Sigmoid colon (tissue), 7 donors: ENCODE measurements around the gene MICAL1. TPM values are rescaled to one million over a fixed set of nuclear protein-coding genes. Genes with fewer than 3 reads are reported as not detected.

ENCODE experiments used
- DNase-seq: peaks from one replicate; pipeline ENCODE4 v3.0.0-alpha.2; 2019
- H3K27ac ChIP-seq, 4 donors: fragments of 200-600 bp; sonication (generic); one replicate each; pipeline ENCODE4 v1.5.1; 2016 to 2019; ENCODE audit warnings: mild to moderate bottlenecking in 1 of 4
- H3K27me3 ChIP-seq, 3 donors: fragments of 200-600 bp; sonication (generic); one replicate each; pipeline ENCODE4 v1.5.1; 2019; ENCODE audit warnings: mild to moderate bottlenecking in 1 of 3
- H3K36me3 ChIP-seq, 4 donors: fragments of 200-600 bp; sonication (generic); one replicate each; pipeline ENCODE4 v1.5.1; 2016 to 2019
- H3K4me1 ChIP-seq, 4 donors: fragments of 200-600 bp; sonication (generic); one replicate each; pipeline ENCODE4 v1.5.1; 2017 to 2019
- H3K4me3 ChIP-seq, 4 donors: fragments of 200-600 bp; sonication (generic); one replicate each; pipeline ENCODE4 v1.5.1; 2017 to 2019; ENCODE audit warnings: mild to moderate bottlenecking in 2 of 4, moderate library complexity in 1 of 4
- H3K9me3 ChIP-seq, 4 donors: fragments of 200-600 bp in 3 of 4; sonication (generic) in 3 of 4; one replicate each; pipeline versions ENCODE4 v1.5.1 to v1.6.1; 2013 to 2019
- EP300 ChIP-seq, 4 donors: sonication (generic); formaldehyde crosslinking; IDR thresholded peaks; one replicate each; pipeline ENCODE4 v1.6.1; 2017; ENCODE audit warnings: antibody characterized with exemption in 4 of 4
- POLR2A ChIP-seq, 2 donors: fragments of 450-650 bp; IDR thresholded peaks; one replicate each; pipeline ENCODE4 v1.6.1; 2016; ENCODE audit warnings: antibody characterized with exemption in 2 of 2, mild to moderate bottlenecking in 2 of 2, moderate library complexity in 2 of 2
- POLR2AphosphoS5 ChIP-seq, 4 donors: sonication (generic); formaldehyde crosslinking; IDR thresholded peaks; one replicate each; pipeline ENCODE4 v1.6.1; 2017; ENCODE audit warnings: antibody characterized with exemption in 4 of 4
- WGBS, 2 donors: extraction: QIAGEN DNeasy Blood & Tissue Kit; methylation state at CpG; one replicate each; pipeline ENCODE4 v1.1.7; 2013; 5-methylcytosine and 5-hydroxymethylcytosine counted together
- intact Hi-C: fragments of 100-400 bp; cut with DNase I; formaldehyde crosslinking; loops from one replicate; pipeline ENCODE4 v1.15.1; 2023
- polyA plus RNA-seq, 3 donors: library from polyadenylated mRNA; stranded (reverse); fragments of 200-250 nt; gene quantifications; one replicate each; pipeline ENCODE4 v1.2.3, GENCODE V29; 2013
- total RNA-seq, 4 donors: library from RNA; depleted of rRNA; stranded (reverse); fragments of >200 nt; gene quantifications; one replicate each; pipeline ENCODE4 v1.1.0, GENCODE V29; 2016
- TF ChIP-seq, protein P1 (sequence below), 4 experiments: fragments of 450-650 bp in 3 of 4; fragments of 200-600 bp in 1 of 4; IDR thresholded peaks; one replicate each; pipeline ENCODE4 v1.5.1; 2016 to 2019; ENCODE audit warnings: antibody characterized with exemption in 4 of 4, mild to moderate bottlenecking in 3 of 4, moderate library complexity in 2 of 4
- donor health status: healthy with polysubstance abuse.
- donor health status: Bipolar disorder and iron deficiency.
- donor health status: healthy.

Gene MICAL1
- total and polyA plus RNA-seq, 7 donors = 7.8 to 71.3 (median 14.8) TPM

DNA sequence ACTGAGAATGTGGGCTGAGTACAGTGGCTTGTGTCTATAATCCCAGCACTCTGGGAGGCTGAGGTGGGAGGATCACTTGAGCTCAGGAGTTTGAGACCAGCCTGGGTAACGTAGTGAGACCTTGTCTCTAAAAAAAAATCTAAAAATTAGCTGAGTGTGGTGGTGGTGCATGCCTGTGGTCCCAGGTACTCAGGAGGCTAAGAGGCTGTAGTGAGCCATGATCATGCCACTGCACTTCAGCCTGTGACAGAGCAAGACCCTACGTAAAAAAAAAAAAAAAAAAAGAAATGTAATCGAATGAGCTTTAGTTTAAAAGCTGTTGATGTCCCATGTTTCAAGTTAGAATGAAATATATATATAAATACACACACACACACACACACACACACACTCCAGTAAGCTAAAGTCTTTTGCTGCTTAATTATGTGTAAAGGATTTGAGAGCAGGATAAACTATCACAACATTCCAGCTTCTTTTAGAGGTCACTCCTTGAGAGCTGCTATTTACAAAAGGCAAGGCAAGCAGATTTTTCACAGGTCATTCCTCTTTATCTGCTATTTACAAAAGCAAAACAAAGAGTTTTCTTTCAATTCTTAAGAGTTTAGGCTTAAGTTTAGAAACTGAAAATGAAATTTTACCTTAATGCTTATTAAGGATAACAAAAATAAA is 4.7 kb upstream of the MICAL1 start:
- peaks cover 0 to 16% (median 9%) of the 10 kb centered on the region in 4 donors for H3K4me1 ChIP-seq
- no peak overlapping the region for H3K4me3 ChIP-seq
- DNase-seq = no peak
- no peaks in the 10 kb centered on the region for H3K27me3 ChIP-seq
- 80 to 82% methylated on average over 3 of the region's 3 CpGs for WGBS, 2 donors
- H3K9me3 ChIP-seq = no peaks in the 10 kb centered on the region
- H3K27ac ChIP-seq = no peak overlapping the region
- TF ChIP-seq EP300 (IDR thresholded peaks at IDR 0.05) (no peak), POLR2AphosphoS5 (IDR thresholded peaks at IDR 0.05) (no peak), POLR2A (IDR thresholded peaks at IDR 0.05) (no peak)
- TF ChIP-seq, protein P1, sequence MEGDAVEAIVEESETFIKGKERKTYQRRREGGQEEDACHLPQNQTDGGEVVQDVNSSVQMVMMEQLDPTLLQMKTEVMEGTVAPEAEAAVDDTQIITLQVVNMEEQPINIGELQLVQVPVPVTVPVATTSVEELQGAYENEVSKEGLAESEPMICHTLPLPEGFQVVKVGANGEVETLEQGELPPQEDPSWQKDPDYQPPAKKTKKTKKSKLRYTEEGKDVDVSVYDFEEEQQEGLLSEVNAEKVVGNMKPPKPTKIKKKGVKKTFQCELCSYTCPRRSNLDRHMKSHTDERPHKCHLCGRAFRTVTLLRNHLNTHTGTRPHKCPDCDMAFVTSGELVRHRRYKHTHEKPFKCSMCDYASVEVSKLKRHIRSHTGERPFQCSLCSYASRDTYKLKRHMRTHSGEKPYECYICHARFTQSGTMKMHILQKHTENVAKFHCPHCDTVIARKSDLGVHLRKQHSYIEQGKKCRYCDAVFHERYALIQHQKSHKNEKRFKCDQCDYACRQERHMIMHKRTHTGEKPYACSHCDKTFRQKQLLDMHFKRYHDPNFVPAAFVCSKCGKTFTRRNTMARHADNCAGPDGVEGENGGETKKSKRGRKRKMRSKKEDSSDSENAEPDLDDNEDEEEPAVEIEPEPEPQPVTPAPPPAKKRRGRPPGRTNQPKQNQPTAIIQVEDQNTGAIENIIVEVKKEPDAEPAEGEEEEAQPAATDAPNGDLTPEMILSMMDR (IDR thresholded peaks at IDR 0.05) = no peak
- intact Hi-C loops = no loop called here
- peaks cover 0 to 41% (median 5%) of the 10 kb centered on the region in 4 donors for H3K36me3 ChIP-seq

DNA sequence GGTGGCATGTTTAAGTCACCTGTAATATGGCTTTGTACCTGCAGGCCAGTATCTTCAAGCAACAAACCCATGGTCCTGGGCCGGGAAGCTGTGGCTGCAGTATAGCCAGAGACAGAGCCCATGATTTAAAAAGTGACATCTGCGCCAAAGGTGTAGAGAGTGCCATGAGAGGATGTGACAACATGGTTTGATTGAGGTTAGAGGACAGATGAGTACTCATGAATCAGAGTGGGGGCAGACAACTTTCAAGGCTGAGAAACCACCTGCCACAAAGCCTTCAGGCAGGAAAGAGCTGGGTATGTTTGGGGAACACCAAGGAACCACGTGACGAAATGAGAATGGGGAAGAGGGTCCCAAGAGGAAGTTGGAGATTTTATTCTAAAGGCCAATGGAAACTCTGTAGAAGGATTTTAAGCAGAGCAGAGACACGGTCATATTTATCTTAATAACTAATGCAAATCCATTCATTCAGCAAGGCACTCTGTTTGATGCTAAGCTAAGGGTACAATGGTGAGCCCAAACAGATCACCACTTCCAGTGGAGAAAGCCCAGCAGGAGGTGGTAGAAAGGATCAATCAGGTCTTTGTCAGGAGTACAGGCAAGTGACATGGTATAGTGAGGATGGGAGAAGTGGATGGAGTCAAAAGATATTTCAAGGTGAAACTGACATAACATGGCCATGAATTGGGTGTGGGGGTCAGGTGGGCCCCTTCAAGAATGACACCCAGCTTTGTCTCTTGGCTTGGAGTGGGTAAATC is 3.4 kb upstream of the MICAL1 start:
- H3K4me3 ChIP-seq = no peak overlapping the region
- intact Hi-C loops = no loop called here
- H3K27me3 ChIP-seq = no peaks in the 10 kb centered on the region
- no peaks in the 10 kb centered on the region for H3K9me3 ChIP-seq
- DNase-seq = peak; percentile 37
- peaks cover 0 to 29% (median 21%) of the 10 kb centered on the region in 4 donors for H3K4me1 ChIP-seq
- H3K27ac ChIP-seq = no peak overlapping the region
- 50 to 84% methylated on average over 5 of the region's 5 CpGs for WGBS, 2 donors
- peaks cover 0 to 27% (median 2%) of the 10 kb centered on the region in 4 donors for H3K36me3 ChIP-seq
- TF ChIP-seq, protein P1 (IDR thresholded peaks at IDR 0.05) = no peak
- TF ChIP-seq POLR2A (IDR thresholded peaks at IDR 0.05) = no peak
- no peak for TF ChIP-seq EP300 (IDR thresholded peaks at IDR 0.05)
- TF ChIP-seq POLR2AphosphoS5 (IDR thresholded peaks at IDR 0.05) = no peak

DNA sequence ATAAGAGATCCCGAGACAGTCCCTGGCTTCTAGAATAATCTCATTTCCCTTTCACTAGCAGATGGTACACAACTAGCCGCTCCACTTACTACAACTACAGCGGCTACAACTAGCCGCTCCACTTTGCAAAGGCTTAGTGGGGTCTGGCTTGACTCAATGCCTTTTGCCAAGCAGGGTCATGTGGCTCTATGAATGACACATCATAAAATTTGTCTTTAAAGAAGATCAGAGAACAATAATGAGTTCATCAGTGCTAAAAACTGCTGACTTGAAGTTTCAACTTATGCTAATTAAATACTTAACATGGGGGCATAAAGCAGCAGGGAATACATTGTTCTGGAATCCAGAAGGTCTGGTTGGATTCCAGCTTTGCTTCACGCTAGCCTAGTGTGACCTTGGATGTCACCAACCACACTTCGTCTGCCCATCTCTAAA is 2.0 kb upstream of the MICAL1 start:
- H3K36me3 ChIP-seq = peaks cover 0 to 19% (median 2%) of the 10 kb centered on the region in 4 donors
- no peaks in the 10 kb centered on the region for H3K9me3 ChIP-seq
- 68 to 82% methylated on average over 6 of the region's 6 CpGs for WGBS, 2 donors
- H3K4me1 ChIP-seq = peaks cover 0 to 32% (median 22%) of the 10 kb centered on the region in 4 donors
- peak overlapping the region in 1 of 4 donors; percentile 12 for H3K27ac ChIP-seq
- no peak overlapping the region for H3K4me3 ChIP-seq
- TF ChIP-seq EP300 (IDR thresholded peaks at IDR 0.05) (no peak), POLR2A (IDR thresholded peaks at IDR 0.05) (no peak), POLR2AphosphoS5 (IDR thresholded peaks at IDR 0.05) (no peak)
- TF ChIP-seq, protein P1 (IDR thresholded peaks at IDR 0.05) = no peak
- DNase-seq = no peak
- intact Hi-C loops = no loop called here
- no peaks in the 10 kb centered on the region for H3K27me3 ChIP-seq

DNA sequence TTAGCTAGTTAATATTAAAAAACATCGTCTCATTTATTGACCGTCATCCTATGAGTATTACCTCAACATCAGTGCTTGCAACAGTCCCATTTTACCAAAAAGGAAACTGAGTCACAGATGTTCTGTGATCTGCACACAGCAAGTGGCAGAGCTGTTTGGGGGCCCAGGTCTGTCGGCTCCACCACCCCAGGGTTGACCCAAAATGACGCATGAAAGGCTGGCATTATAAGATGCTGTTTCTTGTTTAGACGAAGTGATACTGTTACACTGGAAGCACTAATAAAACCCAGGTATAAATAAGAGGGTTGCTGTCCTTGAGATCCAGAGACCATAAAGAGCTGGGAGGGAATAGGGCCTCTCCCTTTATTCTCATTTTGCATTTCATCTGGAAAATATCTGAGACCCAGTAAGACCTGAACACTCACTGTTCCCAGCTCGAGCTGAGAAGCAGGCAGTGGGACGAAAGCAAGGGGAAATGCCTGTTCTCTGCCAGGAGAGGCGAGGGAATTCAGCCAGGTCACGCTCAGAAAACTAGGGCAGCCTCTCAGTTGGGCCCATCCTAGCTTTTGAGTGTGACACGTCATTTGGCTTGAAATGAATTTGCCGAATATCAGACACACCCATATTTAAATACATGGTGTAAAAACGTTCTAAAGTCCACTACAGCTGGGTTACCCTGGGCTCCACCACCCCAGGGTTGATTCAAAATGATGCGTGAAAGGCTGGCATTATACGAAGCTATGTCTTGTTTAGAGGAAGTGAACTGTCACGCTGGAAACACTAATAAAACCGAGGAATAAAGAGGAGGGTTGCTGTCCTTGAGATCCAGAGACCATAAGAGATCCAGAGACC is 1.4 kb upstream of the MICAL1 start:
- peak overlapping the region in 2 of 4 donors; percentile 76 for H3K4me3 ChIP-seq
- WGBS, 2 donors = 16 to 51% methylated on average over 16 of the region's 16 CpGs
- DNase-seq = peak; percentile 82

More for the DNA sequence above, 1.4 kb upstream of the MICAL1 start:
- TF ChIP-seq, protein P1 (IDR thresholded peaks at IDR 0.05) = no peak
- peak in 1 of 2 donors; percentile 33 for TF ChIP-seq POLR2A (IDR thresholded peaks at IDR 0.05)
- TF ChIP-seq POLR2AphosphoS5 (IDR thresholded peaks at IDR 0.05) = peak in 2 of 4 donors; percentile 13 to 30
- TF ChIP-seq EP300 (IDR thresholded peaks at IDR 0.05) = no peak
- no peaks in the 10 kb centered on the region for H3K27me3 ChIP-seq
- no peaks in the 10 kb centered on the region for H3K9me3 ChIP-seq
- intact Hi-C loops = no loop called here
- H3K4me1 ChIP-seq = peaks cover 0 to 32% (median 22%) of the 10 kb centered on the region in 4 donors
- peaks cover 0 to 12% (median 1%) of the 10 kb centered on the region in 4 donors for H3K36me3 ChIP-seq
- H3K27ac ChIP-seq = peak overlapping the region; percentile 20 to 77 (median 62)
